HG02885 (cell line): ENCODE results near the gene GJB1.
A peak's percentile ranks its signal among the peaks of the same experiment; 100 is the strongest.
"Not testable (repeated sequence)": the region's sequence is repeated elsewhere in the genome, so short reads cannot be mapped to it uniquely, and the experiment has no call there.

Experiments used
- ATAC-seq: cut with Tn5 transposase; IDR thresholded peaks from one replicate; pipeline ENCODE4 v1.9.1; 2021; ENCODE audit warnings: mild to moderate bottlenecking; ENCODE audit not compliant: unreplicated experiment, poor library complexity

The GJB1 gene

GRCh38 chrX:71253253-71254091, 30.4 kb downstream of the GJB1 start:
- ATAC-seq, result no peak

- ATAC-seq, result peak; percentile 86
Measured at GRCh38 chrX:71254092-71254963, 31.3 kb downstream of the GJB1 start, which contains the start of gene ZMYM3. Gene ZMYM3, minus strand, starts transcription at chrX:71254140. Its CDS starts 885 bp downstream, at chrX:71253255.

GRCh38 chrX:71256051-71256450, 33.0 kb downstream of the GJB1 start:
- ATAC-seq, result no peak

GRCh38 chrX:71256856-71257255, 33.8 kb downstream of the GJB1 start:
- no peak for ATAC-seq

GRCh38 chrX:71268624-71269023, 45.6 kb downstream of the GJB1 start:
- not testable (repeated sequence) for ATAC-seq

GRCh38 chrX:71269801-71270395, 46.9 kb downstream of the GJB1 start:
- ATAC-seq, result no peak

GRCh38 chrX:71272313-71272712, 49.3 kb downstream of the GJB1 start:
- not testable (repeated sequence) for ATAC-seq
